HepG2 (cell line): ENCODE results near the gene IZUMO4. TPM values are rescaled to one million over a fixed set of nuclear protein-coding genes. Genes with fewer than 3 reads are reported as not detected.

Source experiments
- AKAP8 ChIP-seq: sonication (generic); formaldehyde crosslinking; IDR thresholded peaks from 2 replicates; pipeline ENCODE4 v1.5.1; 2020; ENCODE audit warnings: mild to moderate bottlenecking, missing genetic modification reagents
- CENPT ChIP-seq: sonication (generic); formaldehyde crosslinking; IDR thresholded peaks from 2 replicates; pipeline ENCODE4 v1.8.0; 2022; ENCODE audit warnings: low read depth, mild to moderate bottlenecking, moderate library complexity, missing genetic modification reagents
- FOSL1 ChIP-seq: sonication (generic); formaldehyde crosslinking; IDR thresholded peaks from 2 replicates; pipeline ENCODE4 v1.9.0; 2021; ENCODE audit warnings: missing genetic modification reagents, borderline replicate concordance
- JUNB ChIP-seq: sonication (generic); formaldehyde crosslinking; IDR thresholded peaks from 2 replicates; pipeline ENCODE4 v1.8.0; 2022; ENCODE audit warnings: missing genetic modification reagents, mild to moderate bottlenecking, borderline replicate concordance
- MTA1 ChIP-seq: sonication (generic); formaldehyde crosslinking; IDR thresholded peaks from 2 replicates; pipeline ENCODE4 v1.4.0; 2020; ENCODE audit warnings: missing genetic modification reagents, mild to moderate bottlenecking, borderline replicate concordance
- NR2F1 ChIP-seq, 2 experiments: fragments of 450-650 bp in 1 of 2; formaldehyde crosslinking in 1 of 2; IDR thresholded peaks; 2 replicates each; pipeline versions ENCODE4 v1.5.0 to v1.6.1; 2016 to 2020; ENCODE audit warnings: mild to moderate bottlenecking in 1 of 2, missing compliant biosample characterization in 1 of 2, missing genetic modification reagents in 1 of 2, moderate library complexity in 1 of 2
- POLR2A ChIP-seq, 2 experiments: IDR thresholded peaks; 2 replicates each; pipeline ENCODE4 v1.6.1; 2011; ENCODE audit warnings: low read depth in 2 of 2, low read length in 2 of 2, mild to moderate bottlenecking in 1 of 2, moderate library complexity in 1 of 2; ENCODE audit not compliant: insufficient read depth in 1 of 2
- POLR2G ChIP-seq: fragments of 200-400 bp; formaldehyde crosslinking; IDR thresholded peaks from 2 replicates; pipeline ENCODE4 v1.6.1; 2018; ENCODE audit warnings: mild to moderate bottlenecking, low read depth, low read length, moderate library complexity
- RARA ChIP-seq: IDR thresholded peaks from 2 replicates; pipeline ENCODE4 v1.6.1; 2016; ENCODE audit warnings: missing genetic modification reagents, missing compliant biosample characterization
- SP5 ChIP-seq: IDR thresholded peaks from 2 replicates; pipeline ENCODE4 v1.6.1; 2016; ENCODE audit warnings: low read depth, borderline replicate concordance
- ZNF33A ChIP-seq: sonication (generic); formaldehyde crosslinking; IDR thresholded peaks from 2 replicates; pipeline ENCODE4 v1.5.1; 2020; ENCODE audit warnings: missing genetic modification reagents, mild to moderate bottlenecking, moderate library complexity, borderline replicate concordance
- ZNF781 ChIP-seq: sonication (generic); formaldehyde crosslinking; IDR thresholded peaks from 2 replicates; pipeline ENCODE4 v1.5.1; 2020; ENCODE audit warnings: borderline replicate concordance, mild to moderate bottlenecking, missing genetic modification reagents; ENCODE audit errors: not compliant biosample characterization
- polyA plus RNA-seq, 8 experiments: library from polyadenylated mRNA; depleted of rRNA in 3 of 8; stranded (reverse) in 7 of 8; unstranded in 1 of 8; fragments of >200 nt; fragmentation: Illumina TruSeq in 4 of 8; extraction: Trizol in 4 of 8; gene quantifications; 2 replicates each; pipeline versions ENCODE4 v1.2.1 to v1.2.3, GENCODE V29; 2011 to 2016; ENCODE audit warnings: low read depth in 4 of 8, missing spikeins in 1 of 8, mixed read lengths in 1 of 8; ENCODE audit not compliant: insufficient read depth in 1 of 8
- total RNA-seq, 5 experiments: library from RNA; depleted of rRNA; stranded (reverse); fragments of >200 nt; fragmentation: Illumina TruSeq; extraction: Trizol; gene quantifications; 2 replicates each; pipeline ENCODE4 v1.2.3, GENCODE V29; 2016; ENCODE audit warnings: low read depth in 1 of 5
- TF ChIP-seq, protein P1 (sequence below): sonication (generic); formaldehyde crosslinking; IDR thresholded peaks from 2 replicates; pipeline ENCODE4 v1.4.0; 2020; ENCODE audit warnings: missing genetic modification reagents
- TF ChIP-seq, protein P2 (sequence below): sonication (generic); formaldehyde crosslinking; IDR thresholded peaks from 2 replicates; pipeline ENCODE4 v1.5.0; 2020; ENCODE audit warnings: mild to moderate bottlenecking, missing genetic modification reagents, borderline replicate concordance

IZUMO4 gene
- total and polyA plus RNA-seq, 2 of the 13 experiments (the other 11 are each of a cell fraction or from before 2014, with no cell fraction given), result 0.77 to 3.9 TPM

GRCh38 chr19:2047449-2048103 lies 49.1 kb upstream of the IZUMO4 start (continued):
- TF ChIP-seq SP5 (CRISPR knock-in tag) (0 out of 2 replicates have a peak, but pooled peaks have one; percentile 19), POLR2A (IDR thresholded peaks at IDR 0.05; ENCODE audit: insufficient read depth in 1 of 2, low read depth in 2 of 2, low read length in 2 of 2) (no peak), FOSL1 (peak; percentile 62; the same call in 1 of the 2 replicates), NR2F1 (CRISPR knock-in tag; IDR thresholded peaks at IDR 0.05) (peak; percentile 86 to 90), JUNB (CRISPR knock-in tag) (peak; percentile 73; the same call in 1 of the 2 replicates), POLR2G (peak; percentile 21; the same call in 1 of the 2 replicates), RARA (peak; percentile 90), AKAP8 (peak; percentile 37; the same call in 1 of the 2 replicates), ZNF33A (CRISPR knock-in tag) (no peak), CENPT (CRISPR knock-in tag) (no peak), ZNF781 (CRISPR knock-in tag) (no peak), MTA1 (peak; percentile 58; the same call in 1 of the 2 replicates)
- TF ChIP-seq, protein P1, sequence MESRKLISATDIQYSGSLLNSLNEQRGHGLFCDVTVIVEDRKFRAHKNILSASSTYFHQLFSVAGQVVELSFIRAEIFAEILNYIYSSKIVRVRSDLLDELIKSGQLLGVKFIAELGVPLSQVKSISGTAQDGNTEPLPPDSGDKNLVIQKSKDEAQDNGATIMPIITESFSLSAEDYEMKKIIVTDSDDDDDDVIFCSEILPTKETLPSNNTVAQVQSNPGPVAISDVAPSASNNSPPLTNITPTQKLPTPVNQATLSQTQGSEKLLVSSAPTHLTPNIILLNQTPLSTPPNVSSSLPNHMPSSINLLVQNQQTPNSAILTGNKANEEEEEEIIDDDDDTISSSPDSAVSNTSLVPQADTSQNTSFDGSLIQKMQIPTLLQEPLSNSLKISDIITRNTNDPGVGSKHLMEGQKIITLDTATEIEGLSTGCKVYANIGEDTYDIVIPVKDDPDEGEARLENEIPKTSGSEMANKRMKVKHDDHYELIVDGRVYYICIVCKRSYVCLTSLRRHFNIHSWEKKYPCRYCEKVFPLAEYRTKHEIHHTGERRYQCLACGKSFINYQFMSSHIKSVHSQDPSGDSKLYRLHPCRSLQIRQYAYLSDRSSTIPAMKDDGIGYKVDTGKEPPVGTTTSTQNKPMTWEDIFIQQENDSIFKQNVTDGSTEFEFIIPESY (CRISPR knock-in tag), result peak; percentile 99
- TF ChIP-seq, protein P2, sequence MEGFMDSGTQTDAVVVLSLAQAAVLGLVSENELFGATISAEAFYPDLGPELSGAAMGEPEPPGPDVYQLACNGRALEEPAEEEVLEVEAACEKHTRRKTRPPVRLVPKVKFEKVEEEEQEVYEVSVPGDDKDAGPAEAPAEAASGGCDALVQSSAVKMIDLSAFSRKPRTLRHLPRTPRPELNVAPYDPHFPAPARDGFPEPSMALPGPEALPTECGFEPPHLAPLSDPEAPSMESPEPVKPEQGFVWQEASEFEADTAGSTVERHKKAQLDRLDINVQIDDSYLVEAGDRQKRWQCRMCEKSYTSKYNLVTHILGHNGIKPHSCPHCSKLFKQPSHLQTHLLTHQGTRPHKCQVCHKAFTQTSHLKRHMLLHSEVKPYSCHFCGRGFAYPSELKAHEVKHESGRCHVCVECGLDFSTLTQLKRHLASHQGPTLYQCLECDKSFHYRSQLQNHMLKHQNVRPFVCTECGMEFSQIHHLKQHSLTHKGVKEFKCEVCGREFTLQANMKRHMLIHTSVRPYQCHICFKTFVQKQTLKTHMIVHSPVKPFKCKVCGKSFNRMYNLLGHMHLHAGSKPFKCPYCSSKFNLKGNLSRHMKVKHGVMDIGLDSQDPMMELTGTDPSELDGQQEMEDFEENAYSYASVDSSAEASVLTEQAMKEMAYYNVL (CRISPR knock-in tag), result no peak
- TF ChIP-seq, all 625 proteins: peak for 39
